NB4 (cell line): ENCODE results near the gene ZNF212.

ENCODE experiments used
- CTCF ChIP-seq: IDR thresholded peaks from one replicate; pipeline ENCODE4 v1.5.1; 2012; ENCODE audit warnings: low read depth, low read length
- POLR2A ChIP-seq: IDR thresholded peaks from 2 replicates; pipeline ENCODE4 v1.6.1; 2011; ENCODE audit warnings: mild to moderate bottlenecking; ENCODE audit not compliant: insufficient read length; ENCODE audit errors: extremely low read depth

GRCh38 chr7:149281508-149282330, 42.3 kb downstream of the ZNF212 start:
- TF ChIP-seq POLR2A (no peak), CTCF (no peak)
